ENCODE results near the gene ESPN. TPM values are rescaled to one million over a fixed set of nuclear protein-coding genes. Genes with fewer than 3 reads are reported as not detected.

ESPN gene
- total and polyA plus RNA-seq, 2 of the 8 experiments (the other 6 are each of a cell fraction or from before 2014, with no cell fraction given) = 5.2 to 16.3 TPM

GRCh38 chr1:6446665-6447015 lies 22.1 kb downstream of the ESPN start:
- Histone ChIP-seq H3K9ac (replicated peaks in 1 of 4; ENCODE audit: extremely low read depth in 1 of 4, low read depth in 3 of 4, low read length in 3 of 4) (no peak overlapping the region), H3K18ac (ENCODE audit: extremely low read depth, low read length) (peak overlapping the region; percentile 55), H3K27me3 (replicated peaks in 1 of 4; ENCODE audit: control insufficient read depth in 3 of 4, extremely low read depth in 1 of 4, insufficient read depth in 3 of 4, low read length in 3 of 4) (peaks cover 0 to 8% (median 3%) of the 10 kb centered on the region in 4 experiments; a peak in 3 of 7 replicates), H3K23me2 (ENCODE audit: low read depth, low read length) (peaks cover 10% of the 10 kb centered on the region; the same call in 1 of the 2 replicates), H3K4me3 (ENCODE audit: extremely low read depth in 1 of 4, insufficient read depth in 2 of 4, low read depth in 3 of 4, low read length in 4 of 4) (peak overlapping the region; percentile 41 to 61 (median 42); a peak in 6 of 8 replicates), H3K79me1 (ENCODE audit: low read depth, low read length) (no peaks in the 10 kb centered on the region), H3K36me3 (ENCODE audit: control insufficient read depth in 2 of 4, insufficient read depth in 4 of 4, low read length in 3 of 4) (no peaks in the 10 kb centered on the region), H4K8ac (ENCODE audit: extremely low read depth, insufficient read depth, low read length) (no peak overlapping the region; the same call in 1 of the 2 replicates), H2BK5ac (ENCODE audit: low read depth, low read length) (peak overlapping the region; percentile 71; the same call in 1 of the 2 replicates), H4K91ac (replicated peaks; ENCODE audit: insufficient read length, low read length) (peak overlapping the region; percentile 89), H3K4me2 (ENCODE audit: insufficient read depth in 1 of 2, low read depth in 2 of 2, low read length in 2 of 2) (peak overlapping the region; percentile 78 to 79), H4K20me1 (replicated peaks in 1 of 2; ENCODE audit: control insufficient read depth in 1 of 2, insufficient read depth in 2 of 2, low read length in 2 of 2) (peaks cover 0 to 4% of the 10 kb centered on the region in 2 experiments), H3K9me3 (ENCODE audit: insufficient read depth in 2 of 2, low read depth in 1 of 2, low read length in 1 of 2) (no peaks in the 10 kb centered on the region), H2BK12ac (ENCODE audit: low read depth, low read length) (peak overlapping the region; percentile 80; the same call in 1 of the 2 replicates), H3K27ac (ENCODE audit: low read depth, low read length) (no peak overlapping the region), H3K56ac (replicated peaks; ENCODE audit: insufficient read length, low read depth, low read length) (peak overlapping the region; percentile 10), H3K4ac (replicated peaks; ENCODE audit: insufficient read length, low read depth, low read length) (no peak overlapping the region), H3K23ac (ENCODE audit: insufficient read length) (no peak overlapping the region), H2BK20ac (ENCODE audit: low read length) (no peak overlapping the region; the same call in 1 of the 2 replicates), H2BK15ac (ENCODE audit: low read length) (peak overlapping the region; percentile 81; the same call in 1 of the 2 replicates), H3K14ac (ENCODE audit: insufficient read length) (no peak overlapping the region), H4K5ac (ENCODE audit: insufficient read length, low read depth, low read length) (peak overlapping the region; percentile 80), H3K79me2 (ENCODE audit: control insufficient read depth in 1 of 2, insufficient read depth in 2 of 2, low read length in 2 of 2) (no peaks in the 10 kb centered on the region), H2BK120ac (replicated peaks; ENCODE audit: low read depth, low read length) (peak overlapping the region; percentile 33), H2AFZ (ENCODE audit: low read length) (no peak overlapping the region), H3K4me1 (replicated peaks in 1 of 4; ENCODE audit: control insufficient read depth in 3 of 4, insufficient read depth in 4 of 4, low read length in 3 of 4) (peaks cover 0 to 28% (median 14%) of the 10 kb centered on the region in 4 experiments; a peak in 6 of 7 replicates), H2AK5ac (ENCODE audit: low read depth, low read length) (peak overlapping the region; percentile 65; the same call in 1 of the 2 replicates)
- CTCF ChIA-PET (ENCODE audit: partially characterized antibody) = interaction anchor here (0.7 to 18.8 kb wide), 11 partner anchors 8 to 207 kb away, joined by 3 to 321 read pairs (median 7); partner anchors contain the start of genes HES2, PLEKHG5 and TNFRSF25
- no peak for TF ChIP-seq RFX5 (IDR thresholded peaks at IDR 0.05; ENCODE audit: borderline replicate concordance, low read depth, low read length)
- no peak for TF ChIP-seq ATF3 (IDR thresholded peaks at IDR 0.05; ENCODE audit: insufficient read depth, low read depth, low read length)
- TF ChIP-seq CBX5 (IDR thresholded peaks at IDR 0.05; ENCODE audit: low read depth, low read length) = no peak
- no peak for TF ChIP-seq TEAD4 (IDR thresholded peaks at IDR 0.05; ENCODE audit: low read depth, low read length)
- TF ChIP-seq YY1 (IDR thresholded peaks at IDR 0.05; ENCODE audit: low read depth, low read length) = no peak
- no peak for TF ChIP-seq BACH1 (IDR thresholded peaks at IDR 0.05; ENCODE audit: low read length)
- no peak for TF ChIP-seq PHF8 (conservative IDR thresholded peaks at IDR 0.05; ENCODE audit: low read depth, low read length)
- no peak for TF ChIP-seq CTCF (IDR thresholded peaks at IDR 0.05; ENCODE audit: control extremely low read depth in 1 of 3, insufficient read depth in 1 of 3, low read depth in 1 of 3, low read length in 3 of 3)
- no peak for TF ChIP-seq KDM5A (IDR thresholded peaks at IDR 0.05; ENCODE audit: low read length)
- TF ChIP-seq EZH2 (IDR thresholded peaks at IDR 0.05; ENCODE audit: low read depth, low read length, severe bottlenecking) = no peak
- DNase-seq (ENCODE audit: low read depth in 1 of 2, low spot score in 2 of 2) (no peak), FAIRE-seq (no peak)
- POLR2A ChIA-PET (ENCODE audit: partially characterized antibody) = interaction anchor here (0.9 to 12.2 kb wide), 3 partner anchors 8 to 25 kb away, joined by 3 to 123 read pairs (median 3); partner anchors contain the start of gene TNFRSF25
- 45% methylated on average over 4 of the region's 4 CpGs; no CpG with 5 or more reads in 1 of the 2 experiments for WGBS, 2 experiments (ENCODE audit: extremely low coverage in 1 of 2, insufficient coverage in 1 of 2, insufficient read length in 1 of 2, insufficient replicate concordance in 2 of 2, low coverage in 1 of 2, low lambda C conversion rate in 2 of 2, missing lambda C conversion rate in 1 of 2)

Data from H1 (cell line).